ENCODE results near the gene MEA1.

The MEA1 gene

GRCh38 chr6:43013843-43014433, at the start of gene MEA1, which contains the start of gene KLHDC3:
Gene MEA1, minus strand, starts transcription at chr6:43013946. Its CDS starts 133 bp downstream, at chr6:43013813.
Gene KLHDC3, plus strand, starts transcription at chr6:43014249. Its CDS starts 2,944 bp downstream, at chr6:43017193.
- no peaks in the 10 kb centered on the region for H3K27me3 Mint-ChIP-seq
- H3K36me3 Mint-ChIP-seq = peaks cover 24 to 59% of the 10 kb centered on the region in 2 donors
- H3K9me3 Mint-ChIP-seq = no peaks in the 10 kb centered on the region
- H3K4me1 Mint-ChIP-seq = peaks cover 39 to 72% of the 10 kb centered on the region in 2 donors
- DNase-seq = peak; percentile 99
- H3K27ac Mint-ChIP-seq = peak within 1 kb of the TSS; percentile 98
- ATAC-seq (replicated peaks) = peak; percentile 92 to 96
- H3K4me3 Mint-ChIP-seq = peak within 1 kb of the TSS; percentile 96 to 99

- no peak for DNase-seq
- Mint-ChIP-seq H3K9me3 (no peaks in the 10 kb centered on the region), H3K27me3 (no peaks in the 10 kb centered on the region), H3K4me3 (no peak overlapping the region), H3K4me1 (peaks cover 23 to 27% of the 10 kb centered on the region in 2 donors), H3K27ac (no peak overlapping the region), H3K36me3 (peaks cover 0 to 38% of the 10 kb centered on the region in 2 donors)
- ATAC-seq (replicated peaks) = no peak
Measured at GRCh38 chr6:43062818-43063217, 49.1 kb upstream of the MEA1 start.

- DNase-seq = no peak
- Mint-ChIP-seq H3K36me3 (peaks cover 0 to 42% of the 10 kb centered on the region in 2 donors), H3K27me3 (no peaks in the 10 kb centered on the region), H3K9me3 (no peaks in the 10 kb centered on the region), H3K4me1 (peaks cover 24 to 30% of the 10 kb centered on the region in 2 donors), H3K4me3 (no peak overlapping the region), H3K27ac (no peak overlapping the region)
- no peak for ATAC-seq (replicated peaks)
Measured at GRCh38 chr6:43061861-43062260, 48.1 kb upstream of the MEA1 start.

- Mint-ChIP-seq H3K9me3 (no peaks in the 10 kb centered on the region), H3K27ac (no peak overlapping the region), H3K27me3 (no peaks in the 10 kb centered on the region), H3K4me1 (peaks cover 24 to 32% of the 10 kb centered on the region in 2 donors), H3K36me3 (peaks cover 2 to 39% of the 10 kb centered on the region in 2 donors), H3K4me3 (peak overlapping the region; percentile 95 to 98)
- DNase-seq (no peak), ATAC-seq (replicated peaks) (no peak)
Measured at GRCh38 chr6:43060755-43061633, 47.2 kb upstream of the MEA1 start.

GRCh38 chr6:43060034-43060754, 46.4 kb upstream of the MEA1 start:
- DNase-seq = no peak
- Mint-ChIP-seq H3K27me3 (no peaks in the 10 kb centered on the region), H3K4me1 (peaks cover 27 to 38% of the 10 kb centered on the region in 2 donors), H3K27ac (peak overlapping the region; percentile 99), H3K9me3 (no peaks in the 10 kb centered on the region), H3K36me3 (peaks cover 9 to 44% of the 10 kb centered on the region in 2 donors), H3K4me3 (peak overlapping the region; percentile 95 to 98)
- ATAC-seq (replicated peaks) = no peak

- ATAC-seq (replicated peaks) (peak; percentile 97), DNase-seq (peak; percentile 97)
- peaks cover 27 to 39% of the 10 kb centered on the region in 2 donors for H3K4me1 Mint-ChIP-seq
- no peaks in the 10 kb centered on the region for H3K9me3 Mint-ChIP-seq
- peak within 1 kb of the TSS; percentile 99 for H3K27ac Mint-ChIP-seq
- peaks cover 10 to 46% of the 10 kb centered on the region in 2 donors for H3K36me3 Mint-ChIP-seq
- peak within 1 kb of the TSS; percentile 95 to 98 for H3K4me3 Mint-ChIP-seq
- H3K27me3 Mint-ChIP-seq = no peaks in the 10 kb centered on the region
Measured at GRCh38 chr6:43059168-43060033, 45.7 kb upstream of the MEA1 start, which contains the start of the genes KLC4 and MRPL2. Gene KLC4, plus strand, starts transcription at chr6:43059631. Its CDS starts 1,705 bp downstream, at chr6:43061336. Gene MRPL2, minus strand, starts transcription at chr6:43059434. Its CDS starts 53 bp downstream, at chr6:43059381.

GRCh38 chr6:43058531-43058930, 44.8 kb upstream of the MEA1 start:
- DNase-seq (no peak), ATAC-seq (replicated peaks) (no peak)
- H3K9me3 Mint-ChIP-seq = no peaks in the 10 kb centered on the region
- peak overlapping the region; percentile 99 for H3K27ac Mint-ChIP-seq
- H3K27me3 Mint-ChIP-seq = no peaks in the 10 kb centered on the region
- H3K4me3 Mint-ChIP-seq = peak overlapping the region; percentile 95 to 98
- peaks cover 34 to 47% of the 10 kb centered on the region in 2 donors for H3K4me1 Mint-ChIP-seq
- H3K36me3 Mint-ChIP-seq = peaks cover 17 to 46% of the 10 kb centered on the region in 2 donors

GRCh38 chr6:43055966-43056365, 42.2 kb upstream of the MEA1 start:
- ATAC-seq (replicated peaks) (no peak), DNase-seq (no peak)
- no peaks in the 10 kb centered on the region for H3K9me3 Mint-ChIP-seq
- H3K27me3 Mint-ChIP-seq = no peaks in the 10 kb centered on the region
- no peak overlapping the region for H3K4me3 Mint-ChIP-seq
- H3K4me1 Mint-ChIP-seq = peaks cover 46 to 70% of the 10 kb centered on the region in 2 donors
- peaks cover 23 to 53% of the 10 kb centered on the region in 2 donors for H3K36me3 Mint-ChIP-seq
- H3K27ac Mint-ChIP-seq = peak overlapping the region; percentile 62

- H3K9me3 Mint-ChIP-seq = no peaks in the 10 kb centered on the region
- ATAC-seq (replicated peaks) (no peak), DNase-seq (no peak)
- peaks cover 38 to 69% of the 10 kb centered on the region in 2 donors for H3K36me3 Mint-ChIP-seq
- peaks cover 45 to 64% of the 10 kb centered on the region in 2 donors for H3K4me1 Mint-ChIP-seq
- no peaks in the 10 kb centered on the region for H3K27me3 Mint-ChIP-seq
- peak overlapping the region; percentile 96 to 100 for H3K4me3 Mint-ChIP-seq
- H3K27ac Mint-ChIP-seq = peak overlapping the region; percentile 95
Measured at GRCh38 chr6:43054206-43054943, 40.6 kb upstream of the MEA1 start.

- ATAC-seq (replicated peaks) (peak; percentile 98 to 99), DNase-seq (peak; percentile 82)
- Mint-ChIP-seq H3K9me3 (no peaks in the 10 kb centered on the region), H3K27ac (peak within 1 kb of the TSS; percentile 95), H3K4me1 (peaks cover 45 to 62% of the 10 kb centered on the region in 2 donors), H3K4me3 (peak within 1 kb of the TSS; percentile 96 to 100), H3K27me3 (no peaks in the 10 kb centered on the region), H3K36me3 (peaks cover 41 to 72% of the 10 kb centered on the region in 2 donors)
Measured at GRCh38 chr6:43053545-43054205, 39.9 kb upstream of the MEA1 start, which contains the start of gene CUL7. Gene CUL7, minus strand, starts transcription at chr6:43053851. Its CDS starts 1,063 bp downstream, at chr6:43052788.

GRCh38 chr6:43052842-43053544, 39.2 kb upstream of the MEA1 start:
- DNase-seq (no peak), ATAC-seq (replicated peaks) (peak; percentile 37 to 44)
- H3K4me1 Mint-ChIP-seq = peaks cover 40 to 56% of the 10 kb centered on the region in 2 donors
- H3K36me3 Mint-ChIP-seq = peaks cover 41 to 68% of the 10 kb centered on the region in 2 donors
- peak overlapping the region; percentile 96 to 100 for H3K4me3 Mint-ChIP-seq
- no peaks in the 10 kb centered on the region for H3K27me3 Mint-ChIP-seq
- peak overlapping the region; percentile 95 for H3K27ac Mint-ChIP-seq
- no peaks in the 10 kb centered on the region for H3K9me3 Mint-ChIP-seq
